Measurements from ENCODE around the gene NOLC1. TPM values are rescaled to one million over a fixed set of nuclear protein-coding genes. Genes with fewer than 3 reads are reported as not detected.

NOLC1 gene
- polyA plus RNA-seq, 3 donors: 10.0 to 32.1 (median 19.3) TPM

DNA sequence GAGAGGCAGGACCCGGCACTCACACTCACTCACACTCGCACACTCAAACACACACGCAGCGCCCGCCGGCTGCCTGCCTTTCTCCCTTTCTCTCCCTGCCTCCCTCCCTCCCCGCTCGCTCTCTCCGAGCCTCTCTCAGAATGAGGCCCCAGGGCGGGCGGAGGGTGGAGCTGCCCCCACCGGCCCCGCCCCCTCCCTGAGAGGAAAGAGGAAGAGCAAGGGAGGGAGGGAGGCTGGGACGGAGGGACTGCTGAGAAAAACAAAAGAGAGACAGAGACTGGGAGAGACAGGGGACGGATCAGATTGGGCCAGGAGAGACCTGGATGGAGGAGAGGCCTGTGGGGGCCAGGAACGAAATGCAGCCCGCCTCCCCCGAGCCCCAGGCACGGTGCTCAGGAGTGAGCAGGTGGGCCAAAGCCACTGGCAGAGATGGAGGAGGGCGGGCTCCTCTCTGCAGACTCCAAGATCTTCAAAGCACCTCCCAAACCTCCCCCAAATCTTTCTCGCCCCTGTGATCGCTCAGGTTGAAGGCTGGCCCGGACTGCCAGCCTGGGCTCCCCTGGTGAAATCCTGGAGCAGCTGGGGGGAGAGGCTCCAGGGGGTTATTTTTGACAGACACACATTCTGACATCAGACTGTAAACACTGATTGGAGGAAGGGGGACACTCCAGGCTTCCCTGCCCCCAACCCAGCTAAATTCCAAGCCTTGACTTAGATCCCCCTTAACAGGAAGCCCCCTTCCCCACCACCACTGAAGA is 37.1 kb upstream of the NOLC1 start:
- no peaks in the 10 kb centered on the region for H3K27me3 ChIP-seq (ENCODE audit: control insufficient read depth in 2 of 2, insufficient read depth in 2 of 2, low read length in 2 of 2)
- peaks cover 91% of the 10 kb centered on the region for H3K79me2 ChIP-seq (ENCODE audit: insufficient read depth, low read length)
- H3K9ac ChIP-seq (ENCODE audit: insufficient read depth, low read length, poor library complexity, severe bottlenecking): peak overlapping the region; percentile 68
- peak overlapping the region; percentile 80 for H2AFZ ChIP-seq (ENCODE audit: insufficient read depth, low read depth, low read length, poor library complexity, severe bottlenecking)
- H3K4me3 Mint-ChIP-seq: peak overlapping the region; percentile 86 to 98
- H4K20me1 ChIP-seq (ENCODE audit: insufficient read depth, low read length): peaks cover 76% of the 10 kb centered on the region
- WGBS (ENCODE audit: insufficient coverage): 0% methylated on average over 2 of the region's 23 CpGs
- peaks cover 0 to 2% (median 0%) of the 10 kb centered on the region in 7 donors for H3K9me3 Mint-ChIP-seq
- H3K36me3 Mint-ChIP-seq: peaks cover 17 to 20% of the 10 kb centered on the region in 2 donors
- peak overlapping the region; percentile 89 for H3K4me2 ChIP-seq (replicated peaks; ENCODE audit: extremely low read depth, low read length, poor library complexity, severe bottlenecking)
- peak overlapping the region; percentile 85 to 92 (median 88) for H3K27ac Mint-ChIP-seq
- DNase-seq: peak; percentile 75 to 77 (median 75)
- H3K27me3 Mint-ChIP-seq (ENCODE audit: low read depth in 3 of 3): no peaks in the 10 kb centered on the region
- H3K4me3 ChIP-seq (replicated peaks in 1 of 3; ENCODE audit: low read depth in 2 of 3, low read length in 3 of 3): peak overlapping the region; percentile 41 to 96 (median 79)
- H3K27ac ChIP-seq (ENCODE audit: low read depth in 1 of 2, low read length in 2 of 2): peak overlapping the region; percentile 53 to 88
- intact Hi-C loops (cut with micrococcal nuclease): no loop called here
- peaks cover 61% of the 10 kb centered on the region for H3K4me1 Mint-ChIP-seq
- no peaks in the 10 kb centered on the region for H3K9me3 ChIP-seq (replicated peaks in 1 of 2; ENCODE audit: control insufficient read depth in 1 of 2, insufficient read depth in 1 of 2, low read length in 2 of 2)
- peaks cover 63 to 66% of the 10 kb centered on the region in 2 donors for H3K4me1 ChIP-seq (ENCODE audit: control insufficient read depth in 1 of 2, insufficient read depth in 2 of 2, low read length in 2 of 2)
- TF ChIP-seq, protein P1, sequence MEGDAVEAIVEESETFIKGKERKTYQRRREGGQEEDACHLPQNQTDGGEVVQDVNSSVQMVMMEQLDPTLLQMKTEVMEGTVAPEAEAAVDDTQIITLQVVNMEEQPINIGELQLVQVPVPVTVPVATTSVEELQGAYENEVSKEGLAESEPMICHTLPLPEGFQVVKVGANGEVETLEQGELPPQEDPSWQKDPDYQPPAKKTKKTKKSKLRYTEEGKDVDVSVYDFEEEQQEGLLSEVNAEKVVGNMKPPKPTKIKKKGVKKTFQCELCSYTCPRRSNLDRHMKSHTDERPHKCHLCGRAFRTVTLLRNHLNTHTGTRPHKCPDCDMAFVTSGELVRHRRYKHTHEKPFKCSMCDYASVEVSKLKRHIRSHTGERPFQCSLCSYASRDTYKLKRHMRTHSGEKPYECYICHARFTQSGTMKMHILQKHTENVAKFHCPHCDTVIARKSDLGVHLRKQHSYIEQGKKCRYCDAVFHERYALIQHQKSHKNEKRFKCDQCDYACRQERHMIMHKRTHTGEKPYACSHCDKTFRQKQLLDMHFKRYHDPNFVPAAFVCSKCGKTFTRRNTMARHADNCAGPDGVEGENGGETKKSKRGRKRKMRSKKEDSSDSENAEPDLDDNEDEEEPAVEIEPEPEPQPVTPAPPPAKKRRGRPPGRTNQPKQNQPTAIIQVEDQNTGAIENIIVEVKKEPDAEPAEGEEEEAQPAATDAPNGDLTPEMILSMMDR (IDR thresholded peaks at IDR 0.05): no peak
- H3K36me3 ChIP-seq (replicated peaks in 1 of 2; ENCODE audit: control insufficient read depth in 1 of 2, insufficient read depth in 2 of 2, low read length in 2 of 2): peaks cover 14 to 20% of the 10 kb centered on the region in 2 donors

DNA sequence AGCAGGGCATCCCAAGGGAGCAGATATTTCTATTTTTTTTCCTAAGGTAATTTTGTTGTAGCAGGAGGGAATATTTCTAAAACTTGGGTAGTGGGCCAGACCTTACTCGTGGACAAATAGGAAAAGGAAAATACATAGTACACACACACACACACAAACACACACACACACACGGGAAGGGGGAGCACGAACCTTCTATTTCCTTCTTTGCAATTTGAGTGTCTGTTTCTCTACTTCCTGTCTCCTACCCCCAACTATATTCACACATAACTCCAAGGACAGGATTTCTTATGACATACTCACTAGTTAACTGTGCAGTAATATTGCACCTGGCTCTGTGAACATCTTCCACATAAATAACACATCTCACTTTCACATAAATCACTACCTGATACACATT is 36.4 kb upstream of the NOLC1 start:
- Histone ChIP-seq H3K36me3 (replicated peaks in 1 of 2; ENCODE audit: control insufficient read depth in 1 of 2, insufficient read depth in 2 of 2, low read length in 2 of 2) (peaks cover 7 to 13% of the 10 kb centered on the region in 2 donors), H3K9me3 (replicated peaks in 1 of 2; ENCODE audit: control insufficient read depth in 1 of 2, insufficient read depth in 1 of 2, low read length in 2 of 2) (no peaks in the 10 kb centered on the region), H3K27me3 (ENCODE audit: control insufficient read depth in 2 of 2, insufficient read depth in 2 of 2, low read length in 2 of 2) (no peaks in the 10 kb centered on the region), H4K20me1 (ENCODE audit: insufficient read depth, low read length) (peaks cover 68% of the 10 kb centered on the region), H2AFZ (ENCODE audit: insufficient read depth, low read depth, low read length, poor library complexity, severe bottlenecking) (peak overlapping the region; percentile 80), H3K4me3 (replicated peaks in 1 of 3; ENCODE audit: low read depth in 2 of 3, low read length in 3 of 3) (peak overlapping the region; percentile 41 to 96 (median 79)), H3K79me2 (ENCODE audit: insufficient read depth, low read length) (peaks cover 96% of the 10 kb centered on the region), H3K27ac (ENCODE audit: low read depth in 1 of 2, low read length in 2 of 2) (peak overlapping the region; percentile 53 to 88), H3K4me1 (ENCODE audit: control insufficient read depth in 1 of 2, insufficient read depth in 2 of 2, low read length in 2 of 2) (peaks cover 64 to 68% of the 10 kb centered on the region in 2 donors), H3K4me2 (replicated peaks; ENCODE audit: extremely low read depth, low read length, poor library complexity, severe bottlenecking) (peak overlapping the region; percentile 89), H3K9ac (ENCODE audit: insufficient read depth, low read length, poor library complexity, severe bottlenecking) (peak overlapping the region; percentile 68)
- Mint-ChIP-seq H3K27me3 (ENCODE audit: low read depth in 3 of 3) (no peaks in the 10 kb centered on the region), H3K4me1 (peaks cover 61% of the 10 kb centered on the region), H3K9me3 (peaks cover 0 to 2% (median 0%) of the 10 kb centered on the region in 7 donors), H3K4me3 (peak overlapping the region; percentile 86 to 98), H3K36me3 (peaks cover 10 to 13% of the 10 kb centered on the region in 2 donors), H3K27ac (peak overlapping the region; percentile 85 to 92 (median 88))
- TF ChIP-seq, protein P1 (IDR thresholded peaks at IDR 0.05): no peak
- peak in 2 of 3 donors; percentile 18 to 35 for DNase-seq
- intact Hi-C loops (cut with micrococcal nuclease): no loop called here
- WGBS (ENCODE audit: insufficient coverage): 0% methylated on average over 1 of the region's 3 CpGs

Data from CD14-positive monocyte (primary cell).